ENCODE data around the gene CPNE7. TPM values are rescaled to one million over a fixed set of nuclear protein-coding genes. Genes with fewer than 3 reads are reported as not detected.

Gene CPNE7
- total RNA-seq, 1 donor from 2014 or later: 21.1 TPM

DNA sequence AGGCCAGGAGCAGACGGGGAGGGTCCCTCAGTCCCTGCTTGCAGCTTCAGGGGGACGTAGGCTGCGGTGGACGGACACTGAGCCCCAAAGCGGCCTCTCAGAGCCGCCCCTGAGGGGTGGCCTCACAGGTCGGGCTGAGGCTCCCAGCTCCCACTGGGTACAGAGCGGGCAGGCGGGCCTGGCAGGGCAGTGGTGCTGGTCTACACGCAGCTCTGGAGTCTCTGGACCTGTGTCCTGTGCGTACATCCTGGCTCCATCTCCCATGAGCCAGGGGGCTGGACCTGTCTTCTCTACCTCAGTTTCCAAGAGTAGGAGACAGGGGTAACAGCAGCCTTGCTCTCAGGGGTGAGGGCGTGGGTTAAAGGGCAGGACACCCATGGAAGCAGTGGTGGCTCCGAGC is 39.6 kb downstream of the CPNE7 start:
- TF ChIP-seq EZH2phosphoT487 (IDR thresholded peaks at IDR 0.05) (no peak), EZH2 (IDR thresholded peaks at IDR 0.05) (no peak)
- TF ChIP-seq, protein P1, sequence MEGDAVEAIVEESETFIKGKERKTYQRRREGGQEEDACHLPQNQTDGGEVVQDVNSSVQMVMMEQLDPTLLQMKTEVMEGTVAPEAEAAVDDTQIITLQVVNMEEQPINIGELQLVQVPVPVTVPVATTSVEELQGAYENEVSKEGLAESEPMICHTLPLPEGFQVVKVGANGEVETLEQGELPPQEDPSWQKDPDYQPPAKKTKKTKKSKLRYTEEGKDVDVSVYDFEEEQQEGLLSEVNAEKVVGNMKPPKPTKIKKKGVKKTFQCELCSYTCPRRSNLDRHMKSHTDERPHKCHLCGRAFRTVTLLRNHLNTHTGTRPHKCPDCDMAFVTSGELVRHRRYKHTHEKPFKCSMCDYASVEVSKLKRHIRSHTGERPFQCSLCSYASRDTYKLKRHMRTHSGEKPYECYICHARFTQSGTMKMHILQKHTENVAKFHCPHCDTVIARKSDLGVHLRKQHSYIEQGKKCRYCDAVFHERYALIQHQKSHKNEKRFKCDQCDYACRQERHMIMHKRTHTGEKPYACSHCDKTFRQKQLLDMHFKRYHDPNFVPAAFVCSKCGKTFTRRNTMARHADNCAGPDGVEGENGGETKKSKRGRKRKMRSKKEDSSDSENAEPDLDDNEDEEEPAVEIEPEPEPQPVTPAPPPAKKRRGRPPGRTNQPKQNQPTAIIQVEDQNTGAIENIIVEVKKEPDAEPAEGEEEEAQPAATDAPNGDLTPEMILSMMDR (IDR thresholded peaks at IDR 0.05): no peak
- no peaks in the 10 kb centered on the region for H3K79me2 ChIP-seq (ENCODE audit: low read depth)
- H4K20me1 ChIP-seq (ENCODE audit: low read depth): no peaks in the 10 kb centered on the region
- H3K9me3 ChIP-seq (ENCODE audit: low read depth): no peaks in the 10 kb centered on the region
- no peak overlapping the region for H3K4me2 ChIP-seq
- Mint-ChIP-seq H3K4me1 (peaks cover 28% of the 10 kb centered on the region), H3K27ac (no peak overlapping the region), H3K9me3 (peaks cover 2% of the 10 kb centered on the region), H3K36me3 (no peaks in the 10 kb centered on the region), H3K4me3 (no peak overlapping the region), H3K27me3 (ENCODE audit: insufficient read depth, low read depth) (peaks cover 15% of the 10 kb centered on the region)
- no peak overlapping the region for H3K9ac ChIP-seq
- no peak for DNase-seq (ENCODE audit: low spot score)
- H3K27ac ChIP-seq: no peak overlapping the region
- no peak overlapping the region for H2AFZ ChIP-seq (replicated peaks)
- peaks cover 9% of the 10 kb centered on the region for H3K4me1 ChIP-seq
- H3F3A ChIP-seq (ENCODE audit: low read depth): peaks cover 11% of the 10 kb centered on the region
- no peak overlapping the region for H3K4me3 ChIP-seq
- H3K27me3 ChIP-seq: no peaks in the 10 kb centered on the region
- no peaks in the 10 kb centered on the region for H3K36me3 ChIP-seq

DNA sequence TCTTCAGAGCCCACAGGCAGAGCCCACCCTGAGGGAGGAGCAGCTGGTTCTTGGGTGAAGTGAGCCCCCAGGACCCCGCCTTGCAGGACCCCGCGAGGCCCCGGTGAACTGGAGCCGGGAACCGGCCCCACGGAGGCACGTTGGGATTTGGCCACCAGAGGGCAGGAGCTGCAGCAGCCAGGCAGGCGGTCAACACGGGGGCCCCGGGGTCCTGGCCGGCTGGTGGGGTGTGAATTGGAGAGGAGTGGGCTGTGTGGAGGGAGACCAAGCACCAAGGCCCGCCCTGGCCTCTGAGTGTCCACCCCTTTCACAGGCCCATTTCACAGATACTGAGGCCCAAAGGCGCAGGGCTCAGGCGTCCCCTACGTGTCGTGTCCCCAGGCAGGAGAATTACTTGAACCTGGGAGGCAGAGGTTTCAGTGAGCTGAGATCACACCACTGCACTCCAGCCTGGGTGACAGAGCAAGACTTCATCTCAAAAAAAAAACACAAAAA is 40.1 kb downstream of the CPNE7 start:
- TF ChIP-seq EZH2phosphoT487 (IDR thresholded peaks at IDR 0.05) (no peak), EZH2 (IDR thresholded peaks at IDR 0.05) (no peak)
- TF ChIP-seq, protein P1 (IDR thresholded peaks at IDR 0.05): peak; percentile 82
- Histone ChIP-seq H3K9me3 (ENCODE audit: low read depth) (no peaks in the 10 kb centered on the region), H4K20me1 (ENCODE audit: low read depth) (no peaks in the 10 kb centered on the region), H3K36me3 (no peaks in the 10 kb centered on the region), H3K27me3 (no peaks in the 10 kb centered on the region), H2AFZ (replicated peaks) (no peak overlapping the region), H3K79me2 (ENCODE audit: low read depth) (no peaks in the 10 kb centered on the region), H3K27ac (no peak overlapping the region), H3K4me1 (peaks cover 9% of the 10 kb centered on the region), H3K4me2 (no peak overlapping the region), H3F3A (ENCODE audit: low read depth) (peaks cover 16% of the 10 kb centered on the region), H3K9ac (no peak overlapping the region), H3K4me3 (no peak overlapping the region)
- Mint-ChIP-seq H3K4me3 (no peak overlapping the region), H3K27me3 (ENCODE audit: insufficient read depth, low read depth) (peaks cover 15% of the 10 kb centered on the region), H3K4me1 (peaks cover 29% of the 10 kb centered on the region), H3K27ac (no peak overlapping the region), H3K36me3 (no peaks in the 10 kb centered on the region), H3K9me3 (peaks cover 2% of the 10 kb centered on the region)
- peak; percentile 67 for DNase-seq (ENCODE audit: low spot score)

DNA sequence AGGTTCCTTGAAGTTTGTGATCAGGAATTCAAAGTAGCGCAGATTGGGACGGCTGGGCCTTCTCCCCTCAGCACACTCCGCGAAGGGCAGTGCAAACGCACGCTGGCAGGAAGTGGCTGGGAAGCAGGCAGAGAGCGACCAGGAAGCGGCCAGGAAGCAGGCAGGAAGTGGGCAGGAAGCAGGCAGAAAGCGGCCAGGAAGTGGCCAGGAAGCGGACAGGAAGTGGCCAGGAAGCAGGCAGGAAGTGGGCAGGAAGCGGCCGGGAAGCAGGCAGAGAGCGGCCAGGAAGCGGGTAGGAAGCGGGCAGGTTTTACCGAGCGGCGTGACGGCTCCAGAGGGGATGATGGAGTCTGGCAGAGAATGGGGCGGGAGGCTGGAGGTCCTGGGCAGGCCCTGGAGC is 41.1 kb downstream of the CPNE7 start:
- peak overlapping the region; percentile 96 for H3K27ac Mint-ChIP-seq
- Histone ChIP-seq H3K4me2 (no peak overlapping the region), H4K20me1 (ENCODE audit: low read depth) (no peaks in the 10 kb centered on the region), H2AFZ (replicated peaks) (no peak overlapping the region), H3K9ac (no peak overlapping the region), H3K27me3 (no peaks in the 10 kb centered on the region), H3K36me3 (no peaks in the 10 kb centered on the region), H3K9me3 (ENCODE audit: low read depth) (no peaks in the 10 kb centered on the region), H3K27ac (no peak overlapping the region), H3K4me1 (peaks cover 9% of the 10 kb centered on the region), H3F3A (ENCODE audit: low read depth) (peaks cover 16% of the 10 kb centered on the region), H3K79me2 (ENCODE audit: low read depth) (no peaks in the 10 kb centered on the region), H3K4me3 (no peak overlapping the region)
- H3K36me3 Mint-ChIP-seq: no peaks in the 10 kb centered on the region
- no peak overlapping the region for H3K4me3 Mint-ChIP-seq
- peaks cover 17% of the 10 kb centered on the region for H3K27me3 Mint-ChIP-seq (ENCODE audit: insufficient read depth, low read depth)
- H3K9me3 Mint-ChIP-seq: peaks cover 2% of the 10 kb centered on the region
- H3K4me1 Mint-ChIP-seq: peaks cover 30% of the 10 kb centered on the region
- no peak for TF ChIP-seq EZH2 (IDR thresholded peaks at IDR 0.05)
- no peak for TF ChIP-seq EZH2phosphoT487 (IDR thresholded peaks at IDR 0.05)
- TF ChIP-seq, protein P1 (IDR thresholded peaks at IDR 0.05): no peak
- DNase-seq (ENCODE audit: low spot score): no peak
